ENCODE measurements around the gene PIGL.

DNA sequence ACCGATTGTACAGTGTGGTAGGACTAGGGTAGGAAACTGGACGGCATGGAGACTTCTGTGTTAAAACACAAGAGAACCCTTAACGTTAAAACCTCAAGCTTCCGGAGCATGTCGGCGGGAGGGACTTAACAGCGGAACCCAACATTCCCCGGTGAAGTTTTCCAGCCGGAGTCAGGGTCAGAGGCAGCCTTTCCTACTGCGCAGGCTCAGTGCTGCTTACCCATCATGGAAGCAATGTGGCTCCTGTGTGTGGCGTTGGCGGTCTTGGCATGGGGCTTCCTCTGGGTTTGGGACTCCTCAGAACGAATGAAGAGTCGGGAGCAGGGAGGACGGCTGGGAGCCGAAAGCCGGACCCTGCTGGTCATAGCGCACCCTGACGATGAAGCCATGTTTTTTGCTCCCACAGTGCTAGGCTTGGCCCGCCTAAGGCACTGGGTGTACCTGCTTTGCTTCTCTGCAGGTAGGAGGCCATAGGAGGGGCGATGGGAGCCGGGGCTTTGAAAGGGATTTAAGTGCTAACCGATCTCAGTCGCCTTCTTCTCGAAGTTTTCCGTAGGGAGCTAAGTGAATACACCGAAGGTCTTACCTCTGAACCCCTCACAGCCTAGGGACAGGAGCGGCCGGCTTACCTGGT is at the start of gene PIGL:
- TF ChIP-seq, protein P1, sequence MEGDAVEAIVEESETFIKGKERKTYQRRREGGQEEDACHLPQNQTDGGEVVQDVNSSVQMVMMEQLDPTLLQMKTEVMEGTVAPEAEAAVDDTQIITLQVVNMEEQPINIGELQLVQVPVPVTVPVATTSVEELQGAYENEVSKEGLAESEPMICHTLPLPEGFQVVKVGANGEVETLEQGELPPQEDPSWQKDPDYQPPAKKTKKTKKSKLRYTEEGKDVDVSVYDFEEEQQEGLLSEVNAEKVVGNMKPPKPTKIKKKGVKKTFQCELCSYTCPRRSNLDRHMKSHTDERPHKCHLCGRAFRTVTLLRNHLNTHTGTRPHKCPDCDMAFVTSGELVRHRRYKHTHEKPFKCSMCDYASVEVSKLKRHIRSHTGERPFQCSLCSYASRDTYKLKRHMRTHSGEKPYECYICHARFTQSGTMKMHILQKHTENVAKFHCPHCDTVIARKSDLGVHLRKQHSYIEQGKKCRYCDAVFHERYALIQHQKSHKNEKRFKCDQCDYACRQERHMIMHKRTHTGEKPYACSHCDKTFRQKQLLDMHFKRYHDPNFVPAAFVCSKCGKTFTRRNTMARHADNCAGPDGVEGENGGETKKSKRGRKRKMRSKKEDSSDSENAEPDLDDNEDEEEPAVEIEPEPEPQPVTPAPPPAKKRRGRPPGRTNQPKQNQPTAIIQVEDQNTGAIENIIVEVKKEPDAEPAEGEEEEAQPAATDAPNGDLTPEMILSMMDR (conservative IDR thresholded peaks at IDR 0.05 in 1 of 2, IDR thresholded peaks at IDR 0.05 in 1 of 2; ENCODE audit: low read depth in 1 of 2, low read length in 2 of 2): no peak
- no peak for TF ChIP-seq EZH2 (IDR thresholded peaks at IDR 0.05; ENCODE audit: low read length, missing control alignments)
